Measurements from ENCODE around the gene RNF43.
"Not testable (repeated sequence)": the region's sequence is repeated elsewhere in the genome, so short reads cannot be mapped to it uniquely, and the experiment has no call there.

Gene RNF43

GRCh38 chr17:58400826-58401225 lies 16.5 kb downstream of the RNF43 start:
- DNase-seq (ENCODE audit: low read depth) = no peak
- TF ChIP-seq CTCF (IDR thresholded peaks at IDR 0.05; ENCODE audit: insufficient read depth, low read depth, low read length, missing control alignments) = no peak
- no peak overlapping the region for H3K4me3 ChIP-seq (ENCODE audit: low read depth, low read length)

- TF ChIP-seq CTCF (IDR thresholded peaks at IDR 0.05; ENCODE audit: insufficient read depth, low read depth, low read length, missing control alignments) = no peak
- no peak for DNase-seq (ENCODE audit: low read depth)
- H3K4me3 ChIP-seq (ENCODE audit: low read depth, low read length) = no peak overlapping the region
Measured at GRCh38 chr17:58399974-58400373, 17.4 kb downstream of the RNF43 start.

GRCh38 chr17:58398574-58399266 lies 18.6 kb downstream of the RNF43 start:
- DNase-seq (ENCODE audit: low read depth) = no peak

GRCh38 chr17:58397421-58397820 lies 19.9 kb downstream of the RNF43 start:
- DNase-seq (ENCODE audit: low read depth); H3K4me3 ChIP-seq (ENCODE audit: low read depth, low read length): not testable (repeated sequence)

More at GRCh38 chr17:58398574-58399266, 18.6 kb downstream of the RNF43 start:
- H3K4me3 ChIP-seq (ENCODE audit: low read depth, low read length) = no peak overlapping the region
- TF ChIP-seq CTCF (IDR thresholded peaks at IDR 0.05; ENCODE audit: insufficient read depth, low read depth, low read length, missing control alignments) = no peak

GRCh38 chr17:58396173-58396572 lies 21.2 kb downstream of the RNF43 start:
- no peak overlapping the region for H3K4me3 ChIP-seq (ENCODE audit: low read depth, low read length)
- no peak for TF ChIP-seq CTCF (IDR thresholded peaks at IDR 0.05; ENCODE audit: insufficient read depth, low read depth, low read length, missing control alignments)
- no peak for DNase-seq (ENCODE audit: low read depth)

- H3K4me3 ChIP-seq (ENCODE audit: low read depth, low read length) = no peak overlapping the region
- no peak for DNase-seq (ENCODE audit: low read depth)
- TF ChIP-seq CTCF (IDR thresholded peaks at IDR 0.05; ENCODE audit: insufficient read depth, low read depth, low read length, missing control alignments) = no peak
Measured at GRCh38 chr17:58394534-58395223, 22.7 kb downstream of the RNF43 start.

GRCh38 chr17:58391302-58391984 lies 25.9 kb downstream of the RNF43 start:
- DNase-seq (ENCODE audit: low read depth) = no peak
- no peak overlapping the region for H3K4me3 ChIP-seq (ENCODE audit: low read depth, low read length)
- no peak for TF ChIP-seq CTCF (IDR thresholded peaks at IDR 0.05; ENCODE audit: insufficient read depth, low read depth, low read length, missing control alignments)

Data from GM12865 (cell line).